AG08396 (cell line): ENCODE data around the gene KATNBL1.

Experiments
- DNase-seq: peaks from one replicate; pipeline ENCODE4 v3.0.0; 2012; ENCODE audit warnings: low spot score, mixed read lengths

The KATNBL1 gene

DNA sequence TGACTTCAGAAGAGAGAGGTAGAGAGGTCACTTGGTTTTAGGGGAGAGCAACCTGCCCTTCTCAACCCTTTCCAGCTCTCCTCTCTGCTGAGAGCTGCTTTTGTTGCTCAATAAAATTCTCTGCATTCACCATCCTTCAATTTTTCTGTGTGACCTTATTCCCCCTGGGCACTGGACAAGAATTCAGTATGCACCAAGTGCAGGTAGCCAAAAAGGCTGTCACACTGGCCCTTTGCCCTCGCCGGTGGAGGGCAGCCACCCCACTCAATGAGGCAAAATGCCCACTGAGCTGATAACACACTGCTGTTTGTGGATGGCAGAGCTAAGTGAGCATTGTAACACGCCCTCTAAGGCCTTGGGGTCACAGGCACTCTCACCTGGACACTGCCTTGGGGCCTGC lies 95.2 kb downstream of the KATNBL1 start:
- DNase-seq: no peak

DNA sequence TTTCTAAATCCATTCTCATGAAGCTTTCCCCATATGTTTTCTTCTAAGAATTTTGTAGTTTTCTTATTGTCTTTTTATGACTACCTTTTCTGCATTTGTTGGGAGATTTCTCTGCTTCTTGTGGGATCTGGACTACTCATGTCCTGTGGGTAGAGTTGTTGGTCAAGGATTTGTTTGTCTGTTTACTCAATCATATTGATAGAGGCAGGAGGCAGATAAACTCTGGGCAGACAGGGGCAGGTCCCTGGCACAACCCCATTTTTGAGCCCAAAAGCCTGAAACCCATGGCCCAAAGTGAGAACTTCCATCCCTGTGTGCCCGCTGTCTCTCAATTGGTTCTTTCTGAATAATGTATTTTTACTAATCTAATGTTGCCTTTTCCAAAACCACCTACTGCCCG lies 95.7 kb downstream of the KATNBL1 start:
- no peak for DNase-seq

DNA sequence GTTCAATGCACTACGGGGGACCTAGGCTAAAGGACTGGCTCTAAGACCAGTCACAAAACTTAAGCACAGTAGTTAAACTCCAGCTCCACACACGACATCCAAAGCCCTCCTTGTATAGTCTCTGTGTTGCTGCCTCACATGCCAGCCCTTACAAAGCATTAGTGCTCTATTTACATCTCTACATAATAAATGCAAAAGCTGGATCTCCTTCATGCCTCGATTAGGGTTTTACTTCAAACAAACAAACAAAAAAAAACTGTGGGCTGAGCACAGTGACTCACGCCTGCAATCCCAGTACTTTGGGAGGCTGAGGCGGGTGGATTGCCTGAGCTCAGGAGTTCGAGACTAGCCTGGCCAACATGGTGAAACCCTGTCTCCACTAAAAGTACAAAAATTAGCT lies 98.4 kb downstream of the KATNBL1 start:
- no peak for DNase-seq

DNA sequence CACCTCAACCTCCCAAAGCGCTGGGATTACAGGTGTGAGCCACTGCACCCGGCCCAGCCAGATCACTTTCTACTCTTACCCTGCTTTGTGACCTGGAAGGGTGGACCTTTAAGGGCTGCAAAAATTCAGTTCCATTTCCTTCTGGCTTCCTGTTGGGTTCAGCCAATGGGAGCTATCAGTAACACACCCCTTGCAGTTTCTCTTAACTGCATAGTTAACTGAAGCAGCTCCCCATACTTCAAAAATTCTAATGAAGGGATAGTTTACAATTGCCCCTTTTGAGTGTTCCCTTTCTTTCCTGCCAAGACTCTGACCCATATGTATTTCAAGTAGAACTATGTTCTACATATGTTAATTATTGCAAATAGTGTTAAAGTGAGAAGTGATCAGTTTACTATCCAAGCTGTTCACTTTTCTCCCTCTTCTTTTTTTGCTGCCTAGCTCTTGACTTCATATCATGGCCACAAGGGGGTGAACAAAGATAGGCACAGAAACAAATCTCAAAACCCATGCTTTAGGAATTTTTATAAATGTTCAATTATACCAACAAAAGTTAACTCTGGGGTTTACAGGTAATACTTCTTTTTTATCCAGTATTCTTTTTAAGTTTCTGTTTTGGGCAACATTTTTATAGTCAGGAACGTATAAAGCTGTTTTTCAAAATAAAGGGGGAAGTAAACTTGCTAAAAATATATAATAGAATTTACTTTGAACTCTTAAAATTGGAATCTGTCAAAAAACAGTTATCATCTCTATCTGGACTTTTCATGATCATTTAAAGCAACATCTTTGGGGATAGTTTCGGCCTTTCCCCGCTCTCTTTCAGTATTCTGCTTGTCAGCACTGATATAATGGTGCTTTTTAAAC lies 99.9 kb downstream of the KATNBL1 start:
- peak; percentile 24 for DNase-seq

DNA sequence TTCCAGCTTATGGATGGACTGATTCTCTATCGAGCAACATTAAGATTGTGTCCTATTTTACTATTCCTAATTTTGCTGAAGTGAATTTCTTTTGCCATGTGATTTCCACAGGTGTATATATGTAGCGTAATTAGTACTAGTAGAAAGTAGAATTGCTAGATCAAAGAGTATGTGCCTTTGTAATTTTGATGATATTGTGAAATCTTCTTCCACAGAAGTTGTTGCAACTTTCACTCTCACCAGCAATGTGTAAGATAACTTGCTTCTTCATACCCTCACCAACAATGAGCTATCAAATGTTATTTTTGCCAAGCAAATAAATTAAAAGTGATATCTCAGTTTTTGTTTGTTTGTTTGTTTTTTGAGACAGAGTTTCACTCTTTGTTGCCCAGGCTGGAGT lies 102.6 kb downstream of the KATNBL1 start:
- no peak for DNase-seq

DNA sequence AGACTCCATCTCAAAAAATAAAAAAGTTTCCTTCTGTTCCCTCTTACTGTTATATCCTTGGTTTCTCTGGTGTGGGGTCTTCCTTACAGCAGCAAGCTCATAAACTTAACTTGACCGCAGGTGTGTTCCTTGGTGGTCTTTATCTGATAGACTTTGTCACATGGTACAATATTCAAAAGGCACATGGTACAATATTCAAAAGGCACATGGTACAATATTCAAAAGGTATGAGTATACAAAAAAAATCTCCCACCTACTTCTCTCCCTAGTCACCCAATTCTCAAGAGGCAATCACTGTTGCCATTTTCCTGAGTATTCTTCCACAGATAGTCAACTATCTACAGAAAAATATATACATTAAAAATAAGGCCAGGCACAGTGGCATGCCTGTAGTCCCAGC lies 103.5 kb downstream of the KATNBL1 start:
- no peak for DNase-seq

DNA sequence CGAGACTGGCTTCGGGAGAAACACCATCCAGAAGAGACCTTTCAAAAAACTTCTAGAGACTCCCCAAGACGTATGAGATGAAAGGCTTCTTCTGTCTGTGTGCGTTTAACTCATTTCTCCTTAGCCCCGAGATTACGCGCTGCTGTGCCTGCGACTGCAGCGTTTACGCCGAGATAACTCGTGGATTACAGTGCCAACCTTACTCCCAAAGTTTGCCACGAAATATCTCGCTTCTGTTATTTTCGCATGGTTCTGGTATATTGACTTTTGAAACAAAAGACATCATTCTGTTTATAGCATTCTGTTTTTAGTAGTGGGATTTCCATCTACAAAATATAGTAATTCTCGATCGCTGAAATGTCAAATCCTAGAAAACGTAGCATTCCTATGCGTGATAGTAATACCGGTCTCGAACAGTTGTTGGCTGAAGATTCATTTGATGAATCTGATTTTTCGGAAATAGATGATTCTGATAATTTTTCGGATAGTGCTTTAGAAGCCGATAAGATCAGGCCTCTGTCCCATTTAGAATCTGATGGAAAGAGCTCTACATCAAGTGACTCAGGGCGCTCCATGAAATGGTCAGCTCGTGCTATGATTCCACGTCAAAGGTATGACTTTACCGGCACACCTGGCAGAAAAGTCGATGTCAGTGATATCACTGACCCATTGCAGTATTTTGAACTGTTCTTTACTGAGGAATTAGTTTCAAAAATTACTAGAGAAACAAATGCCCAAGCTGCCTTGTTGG lies 107.5 kb downstream of the KATNBL1 start:
- DNase-seq: no peak

DNA sequence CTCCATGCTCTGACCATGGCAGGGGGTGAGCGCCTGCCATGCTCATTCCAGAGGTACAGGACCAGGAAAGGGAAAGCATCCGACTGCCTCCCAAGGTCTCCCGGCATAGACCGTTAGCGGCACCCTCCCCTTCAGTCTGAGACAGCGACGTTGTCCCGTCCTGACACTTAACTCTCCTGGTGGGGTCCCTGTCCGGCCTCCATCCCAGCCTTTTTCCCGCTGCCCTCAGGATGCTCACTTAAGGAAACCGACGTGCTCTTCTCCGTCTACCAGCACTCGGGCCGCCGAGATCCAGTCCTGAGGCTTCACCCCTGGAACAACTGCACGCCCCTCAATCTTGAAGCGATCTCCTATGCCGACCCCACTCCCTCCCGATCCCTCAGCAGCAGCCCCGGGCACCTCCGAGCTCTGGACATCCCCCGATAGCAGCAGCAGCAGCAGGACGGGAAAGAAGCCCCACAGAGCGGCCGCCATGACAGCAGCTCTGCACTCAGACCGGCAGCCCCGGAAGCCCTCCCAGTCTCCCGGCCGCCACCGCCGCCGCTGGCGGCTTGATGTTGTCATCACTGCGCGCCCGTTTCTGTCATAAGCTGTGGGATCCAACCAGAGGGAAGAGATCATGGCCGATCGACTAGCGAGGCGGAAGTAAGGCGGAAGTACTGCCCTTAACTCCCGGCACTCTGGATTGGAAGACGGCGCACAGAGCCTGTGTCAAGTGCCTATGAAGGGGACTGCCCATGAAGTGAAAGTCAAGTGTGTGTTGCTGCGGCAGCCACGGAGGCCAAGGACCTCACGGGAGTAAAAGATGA lies 108.3 kb downstream of the KATNBL1 start, which contains the start of the genes EMC7 and PGBD4:
Gene EMC7 (minus strand): TSS at position 497 of the 809 bp plus-strand sequence. CDS start 23 bp downstream, at position 474.
Gene PGBD4 (plus strand): TSS at position 718 of the 809 bp plus-strand sequence. CDS start 449 bp downstream, outside the sequence.
- peak; percentile 93 for DNase-seq

DNA sequence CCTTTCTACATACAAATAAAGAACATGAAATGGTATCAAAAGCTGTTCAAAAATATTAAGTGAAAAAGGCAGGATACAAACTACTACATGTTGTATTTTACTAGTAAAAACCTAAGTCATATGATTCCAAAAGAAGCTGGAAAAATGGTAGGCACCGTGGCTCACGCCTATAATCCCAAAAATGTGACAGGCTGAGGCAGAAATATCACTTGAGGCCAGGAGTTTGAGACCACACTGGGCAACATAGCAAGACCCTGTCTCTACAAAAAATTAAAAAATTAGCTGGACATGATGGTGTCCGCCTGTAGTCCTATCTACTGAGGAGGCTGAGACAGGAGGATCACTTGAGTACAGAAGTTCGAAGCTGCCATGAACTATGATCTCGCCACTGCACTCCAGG lies 110.0 kb downstream of the KATNBL1 start:
- DNase-seq: no peak
